ENCODE measurements around the gene APBA1. TPM values are rescaled to one million over a fixed set of nuclear protein-coding genes. Genes with fewer than 3 reads are reported as not detected.

Gene APBA1
- total RNA-seq, 4 donors from 2014 or later: 3.3 to 9.7 (median 5.2) TPM

- no peak overlapping the region for H3K4me3 ChIP-seq
- WGBS: 68% methylated on average over 3 of the region's 3 CpGs
- intact Hi-C loops (cut with DNase I): no loop called here
These were observed 158.9 kb downstream of the APBA1 start for GRCh38 chr9:69513141-69513820.

GRCh38 chr9:69504058-69504457, 168.1 kb downstream of the APBA1 start:
- 83% methylated on average over 1 of the region's 1 CpG for WGBS
- Histone ChIP-seq H3K4me3 (no peak overlapping the region), H3K36me3 (no peaks in the 10 kb centered on the region), H3K9me3 (no peaks in the 10 kb centered on the region), H3K27ac (replicated peaks in 1 of 4) (no peak overlapping the region), H3K27me3 (no peaks in the 10 kb centered on the region), H3K4me1 (no peaks in the 10 kb centered on the region)
- DNase-seq (ENCODE audit: extremely low spot score): no peak
- TF ChIP-seq POLR2A (IDR thresholded peaks at IDR 0.05; ENCODE audit: low read depth): no peak
- TF ChIP-seq POLR2AphosphoS5 (IDR thresholded peaks at IDR 0.05): no peak
- TF ChIP-seq EP300 (IDR thresholded peaks at IDR 0.05): no peak
- no peak for TF ChIP-seq CTCF (IDR thresholded peaks at IDR 0.05)
- intact Hi-C loops (cut with DNase I): no loop called here

More at GRCh38 chr9:69513141-69513820, 158.9 kb downstream of the APBA1 start:
- H3K27me3 ChIP-seq: no peaks in the 10 kb centered on the region
- no peak overlapping the region for H3K27ac ChIP-seq (replicated peaks in 1 of 4)
- TF ChIP-seq POLR2AphosphoS5 (IDR thresholded peaks at IDR 0.05) (no peak), POLR2A (IDR thresholded peaks at IDR 0.05; ENCODE audit: low read depth) (no peak), EP300 (IDR thresholded peaks at IDR 0.05) (no peak), CTCF (IDR thresholded peaks at IDR 0.05) (no peak)
- H3K36me3 ChIP-seq: peaks cover 0 to 11% (median 10%) of the 10 kb centered on the region in 4 donors
- H3K9me3 ChIP-seq: no peaks in the 10 kb centered on the region
- DNase-seq (ENCODE audit: extremely low spot score): peak; percentile 60
- no peaks in the 10 kb centered on the region for H3K4me1 ChIP-seq

- Histone ChIP-seq H3K4me1 (no peaks in the 10 kb centered on the region), H3K4me3 (no peak overlapping the region), H3K36me3 (no peaks in the 10 kb centered on the region), H3K9me3 (no peaks in the 10 kb centered on the region), H3K27me3 (no peaks in the 10 kb centered on the region), H3K27ac (replicated peaks in 1 of 4) (no peak overlapping the region)
- TF ChIP-seq POLR2A (IDR thresholded peaks at IDR 0.05; ENCODE audit: low read depth) (no peak), POLR2AphosphoS5 (IDR thresholded peaks at IDR 0.05) (no peak), EP300 (IDR thresholded peaks at IDR 0.05) (no peak), CTCF (IDR thresholded peaks at IDR 0.05) (no peak)
- DNase-seq (ENCODE audit: extremely low spot score): peak; percentile 29
- WGBS: 87% methylated on average over 4 of the region's 4 CpGs
- intact Hi-C loops (cut with DNase I): no loop called here
These were observed 169.4 kb downstream of the APBA1 start for GRCh38 chr9:69502671-69503301.

- no peak overlapping the region for H3K27ac ChIP-seq (replicated peaks in 1 of 4)
- intact Hi-C loops (cut with DNase I): no loop called here
- no peaks in the 10 kb centered on the region for H3K4me1 ChIP-seq
- H3K4me3 ChIP-seq: no peak overlapping the region
- WGBS: 69% methylated on average over 6 of the region's 6 CpGs
- H3K27me3 ChIP-seq: no peaks in the 10 kb centered on the region
- no peaks in the 10 kb centered on the region for H3K9me3 ChIP-seq
- no peak for TF ChIP-seq EP300 (IDR thresholded peaks at IDR 0.05)
- TF ChIP-seq POLR2A (IDR thresholded peaks at IDR 0.05; ENCODE audit: low read depth): no peak
- TF ChIP-seq POLR2AphosphoS5 (IDR thresholded peaks at IDR 0.05): no peak
- H3K36me3 ChIP-seq: no peaks in the 10 kb centered on the region
- DNase-seq (ENCODE audit: extremely low spot score): no peak
These were observed 171.3 kb downstream of the APBA1 start for GRCh38 chr9:69500896-69501295.

GRCh38 chr9:69499959-69500358, 172.2 kb downstream of the APBA1 start:
- TF ChIP-seq CTCF (IDR thresholded peaks at IDR 0.05): no peak
- TF ChIP-seq EP300 (IDR thresholded peaks at IDR 0.05): no peak
- no peak for TF ChIP-seq POLR2AphosphoS5 (IDR thresholded peaks at IDR 0.05)
- no peak for TF ChIP-seq POLR2A (IDR thresholded peaks at IDR 0.05; ENCODE audit: low read depth)
- whole genome bisulfite sequencing: 81% methylated on average over 4 of the region's 4 CpGs
- H3K27me3 ChIP-seq: no peaks in the 10 kb centered on the region
- H3K4me3 ChIP-seq: no peak overlapping the region
- no peaks in the 10 kb centered on the region for H3K36me3 ChIP-seq
- no peak for DNase-seq (ENCODE audit: extremely low spot score)
- intact Hi-C loops (cut with DNase I): no loop called here
- H3K4me1 ChIP-seq: no peaks in the 10 kb centered on the region
- H3K27ac ChIP-seq (replicated peaks in 1 of 4): no peak overlapping the region
- no peaks in the 10 kb centered on the region for H3K9me3 ChIP-seq

Measured in esophagus muscularis mucosa (tissue), 4 donors.